Measurements from ENCODE around the gene CEACAM4. TPM values are rescaled to one million over a fixed set of nuclear protein-coding genes. Genes with fewer than 3 reads are reported as not detected.

Gene CEACAM4
- total and polyA plus RNA-seq, 9 of the 15 experiments (the other 6 are each of a cell fraction or from before 2014, with no cell fraction given): not detected

DNA sequence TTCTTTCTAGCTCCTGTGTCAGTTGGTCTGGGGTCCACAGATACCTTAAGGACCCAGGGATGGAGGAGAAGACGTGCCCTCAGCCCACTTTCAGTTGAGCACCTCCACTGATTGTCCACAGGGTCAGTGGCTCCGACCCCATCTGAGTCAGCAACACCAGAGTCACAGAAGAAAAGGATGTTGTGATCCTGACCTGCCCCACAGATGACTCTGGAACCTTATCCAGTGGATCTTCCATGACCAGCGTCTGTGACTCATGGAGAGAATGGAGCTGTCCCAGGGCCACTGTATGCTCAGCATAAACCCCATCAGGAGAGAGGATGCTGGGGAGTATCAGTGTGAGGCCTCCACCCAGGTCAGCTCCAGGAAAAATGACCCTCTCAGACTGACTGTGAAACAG lies 22.0 kb downstream of the CEACAM4 start:
- no peak for FAIRE-seq

DNA sequence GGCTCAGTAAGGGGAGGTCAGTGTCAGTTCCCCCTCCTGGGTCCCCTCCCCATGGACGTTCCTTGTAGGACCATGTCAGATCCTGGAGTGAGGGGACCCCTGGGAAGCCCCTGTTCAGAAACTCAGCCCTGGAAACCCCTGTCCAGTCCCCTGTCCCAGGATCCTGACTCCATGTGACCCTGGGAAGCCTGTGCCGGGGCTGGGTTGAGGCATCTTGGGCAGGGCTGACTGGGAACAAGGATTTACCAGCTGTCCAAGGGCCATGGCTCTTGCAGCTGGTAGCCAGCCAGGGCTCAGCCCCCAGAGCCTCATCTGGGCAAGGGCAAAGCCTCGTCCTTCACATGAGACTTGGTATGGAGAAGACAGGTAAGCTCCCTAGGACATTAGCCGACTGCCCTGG lies 25.1 kb downstream of the CEACAM4 start:
- intact Hi-C loops (cut with micrococcal nuclease): no loop called here
- Histone ChIP-seq H3K4me1 (replicated peaks in 1 of 2; ENCODE audit: control insufficient read depth in 2 of 2, insufficient read depth in 2 of 2, low read length in 2 of 2) (no peaks in the 10 kb centered on the region), H3K9ac (ENCODE audit: insufficient read depth in 1 of 2, low read depth in 2 of 2, low read length in 2 of 2) (no peak overlapping the region), H4K20me1 (replicated peaks; ENCODE audit: control insufficient read depth, insufficient read depth, low read length) (no peaks in the 10 kb centered on the region), H3K9me3 (replicated peaks; ENCODE audit: control insufficient read depth, insufficient read depth, low read depth, low read length) (no peaks in the 10 kb centered on the region), H3K27me3 (ENCODE audit: control insufficient read depth in 2 of 2, insufficient read depth in 2 of 2, low read length in 2 of 2) (peaks cover 3 to 14% of the 10 kb centered on the region in 2 experiments; a peak in 3 of 5 replicates), H3K4me3 (no peak overlapping the region), H3K9me1 (ENCODE audit: control insufficient read depth, insufficient read depth, low read length) (no peaks in the 10 kb centered on the region), H2AFZ (ENCODE audit: low read depth, low read length) (no peak overlapping the region), H3K36me3 (ENCODE audit: control insufficient read depth, insufficient read depth, low read length) (no peaks in the 10 kb centered on the region), H3K27ac (ENCODE audit: extremely low read depth, low read depth, low read length) (no peak overlapping the region), H3K4me2 (ENCODE audit: insufficient read depth, low read length) (no peak overlapping the region), H3K79me2 (ENCODE audit: control insufficient read depth, insufficient read depth, low read length) (no peaks in the 10 kb centered on the region)
- FAIRE-seq (no peak), ATAC-seq (no peak), DNase-seq (ENCODE audit: extremely low read depth in 1 of 4, low spot score in 3 of 4) (no peak)
- CTCF ChIA-PET (ENCODE audit: low intra/inter-chr PET ratio): no interaction called here
- POLR2A ChIA-PET: interaction anchor here (0.6 kb wide), 1 partner anchor 13 kb away, joined by 3 read pairs; no protein-coding TSS in a partner anchor
- no TSS peak for BruUV-seq (replicated peaks)
- 0% methylated on average over 4 of the region's 4 CpGs for WGBS (ENCODE audit: insufficient coverage, low coverage, missing lambda C conversion rate)
- in situ Hi-C loops (cut with MboI): no loop called here
- TF ChIP-seq SRSF9 (IDR thresholded peaks at IDR 0.05; ENCODE audit: borderline replicate concordance, low read depth, low read length) (no peak), EZH2 (IDR thresholded peaks at IDR 0.05; ENCODE audit: borderline replicate concordance, low read depth, low read length) (no peak), BMI1 (IDR thresholded peaks at IDR 0.05; ENCODE audit: low read length) (no peak), ZNF507 (tag; conservative IDR thresholded peaks at IDR 0.05) (no peak), ESRRA (IDR thresholded peaks at IDR 0.05; ENCODE audit: borderline replicate concordance, low read depth) (no peak), GABPA (tag; conservative IDR thresholded peaks at IDR 0.05; ENCODE audit: low read depth) (no peak), BRCA1 (IDR thresholded peaks at IDR 0.05) (no peak), BRCA1 (CRISPR knock-in tag; IDR thresholded peaks at IDR 0.05) (no peak), MYC (IDR thresholded peaks at IDR 0.05; ENCODE audit: low read depth, low read length) (no peak), MYC (CRISPR knock-in tag; IDR thresholded peaks at IDR 0.05; ENCODE audit: borderline replicate concordance, low read depth) (no peak)
- TF ChIP-seq, protein P1, sequence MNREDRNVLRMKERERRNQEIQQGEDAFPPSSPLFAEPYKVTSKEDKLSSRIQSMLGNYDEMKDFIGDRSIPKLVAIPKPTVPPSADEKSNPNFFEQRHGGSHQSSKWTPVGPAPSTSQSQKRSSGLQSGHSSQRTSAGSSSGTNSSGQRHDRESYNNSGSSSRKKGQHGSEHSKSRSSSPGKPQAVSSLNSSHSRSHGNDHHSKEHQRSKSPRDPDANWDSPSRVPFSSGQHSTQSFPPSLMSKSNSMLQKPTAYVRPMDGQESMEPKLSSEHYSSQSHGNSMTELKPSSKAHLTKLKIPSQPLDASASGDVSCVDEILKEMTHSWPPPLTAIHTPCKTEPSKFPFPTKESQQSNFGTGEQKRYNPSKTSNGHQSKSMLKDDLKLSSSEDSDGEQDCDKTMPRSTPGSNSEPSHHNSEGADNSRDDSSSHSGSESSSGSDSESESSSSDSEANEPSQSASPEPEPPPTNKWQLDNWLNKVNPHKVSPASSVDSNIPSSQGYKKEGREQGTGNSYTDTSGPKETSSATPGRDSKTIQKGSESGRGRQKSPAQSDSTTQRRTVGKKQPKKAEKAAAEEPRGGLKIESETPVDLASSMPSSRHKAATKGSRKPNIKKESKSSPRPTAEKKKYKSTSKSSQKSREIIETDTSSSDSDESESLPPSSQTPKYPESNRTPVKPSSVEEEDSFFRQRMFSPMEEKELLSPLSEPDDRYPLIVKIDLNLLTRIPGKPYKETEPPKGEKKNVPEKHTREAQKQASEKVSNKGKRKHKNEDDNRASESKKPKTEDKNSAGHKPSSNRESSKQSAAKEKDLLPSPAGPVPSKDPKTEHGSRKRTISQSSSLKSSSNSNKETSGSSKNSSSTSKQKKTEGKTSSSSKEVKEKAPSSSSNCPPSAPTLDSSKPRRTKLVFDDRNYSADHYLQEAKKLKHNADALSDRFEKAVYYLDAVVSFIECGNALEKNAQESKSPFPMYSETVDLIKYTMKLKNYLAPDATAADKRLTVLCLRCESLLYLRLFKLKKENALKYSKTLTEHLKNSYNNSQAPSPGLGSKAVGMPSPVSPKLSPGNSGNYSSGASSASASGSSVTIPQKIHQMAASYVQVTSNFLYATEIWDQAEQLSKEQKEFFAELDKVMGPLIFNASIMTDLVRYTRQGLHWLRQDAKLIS (CRISPR knock-in tag; IDR thresholded peaks at IDR 0.05): no peak

More for the DNA sequence above, 22.0 kb downstream of the CEACAM4 start:
- Histone ChIP-seq H3K9me3 (replicated peaks; ENCODE audit: control insufficient read depth, insufficient read depth, low read depth, low read length) (no peaks in the 10 kb centered on the region), H2AFZ (ENCODE audit: low read depth, low read length) (no peak overlapping the region), H3K9ac (ENCODE audit: insufficient read depth in 1 of 2, low read depth in 2 of 2, low read length in 2 of 2) (no peak overlapping the region), H3K36me3 (ENCODE audit: control insufficient read depth, insufficient read depth, low read length) (no peaks in the 10 kb centered on the region), H3K4me2 (ENCODE audit: insufficient read depth, low read length) (no peak overlapping the region), H3K4me3 (no peak overlapping the region), H3K27me3 (ENCODE audit: control insufficient read depth in 2 of 2, insufficient read depth in 2 of 2, low read length in 2 of 2) (peaks cover 3 to 14% of the 10 kb centered on the region in 2 experiments; a peak in 3 of 5 replicates), H3K79me2 (ENCODE audit: control insufficient read depth, insufficient read depth, low read length) (no peaks in the 10 kb centered on the region), H3K9me1 (ENCODE audit: control insufficient read depth, insufficient read depth, low read length) (no peaks in the 10 kb centered on the region), H3K4me1 (replicated peaks in 1 of 2; ENCODE audit: control insufficient read depth in 2 of 2, insufficient read depth in 2 of 2, low read length in 2 of 2) (no peaks in the 10 kb centered on the region), H4K20me1 (replicated peaks; ENCODE audit: control insufficient read depth, insufficient read depth, low read length) (no peaks in the 10 kb centered on the region), H3K27ac (ENCODE audit: extremely low read depth, low read depth, low read length) (no peak overlapping the region)
- POLR2A ChIA-PET: no interaction called here
- ATAC-seq (no peak), DNase-seq (ENCODE audit: extremely low read depth in 1 of 4, low spot score in 3 of 4) (no peak)
- TF ChIP-seq FOSL1 (tag; conservative IDR thresholded peaks at IDR 0.05): 0 out of 2 replicates have a peak, but pooled peaks have one; percentile 26
- no peak for TF ChIP-seq KAT8 (IDR thresholded peaks at IDR 0.05; ENCODE audit: low read depth)
- no TSS peak for BruUV-seq (replicated peaks)
- CTCF ChIA-PET (ENCODE audit: low intra/inter-chr PET ratio): no interaction called here
- WGBS (ENCODE audit: insufficient coverage, low coverage, missing lambda C conversion rate): 0% methylated on average over 2 of the region's 3 CpGs
- intact Hi-C loops (cut with micrococcal nuclease) (no loop called here), in situ Hi-C loops (cut with MboI) (no loop called here)
